HEK293 (cell line): ENCODE results near the gene HBZ.
A peak's percentile ranks its signal among the peaks of the same experiment; 100 is the strongest.

Experiments used
- CTCF ChIA-PET: fragments of 350-600 bp; formaldehyde crosslinking; extraction: SDS; loops from one replicate; lab custom pipeline; 2021; ENCODE audit warnings: antibody characterized with exemption; lab: Yijun Ruan, JAX
- POLR2A ChIA-PET: fragments of 300-600 bp; formaldehyde crosslinking; extraction: SDS; loops from one replicate; lab custom pipeline; 2020; ENCODE audit warnings: antibody characterized with exemption, inconsistent platforms; lab: Yijun Ruan, JAX
- H3K27ac ChIP-seq: fragments of 200-500 bp; sonication (Bioruptor generic); 2 replicates; pipeline ENCODE4 v1.5.1; 2014; ENCODE audit warnings: low read depth, low read length, control low read depth, inconsistent platforms; ENCODE audit errors: extremely low read depth
- H3K36me3 ChIP-seq, 2 experiments: fragments of 200-500 bp in 1 of 2; sonication (Bioruptor generic) in 1 of 2; 1 replicate in 1 of 2; 2 replicates in 1 of 2; pipeline ENCODE4 v1.5.1; 2014 to 2017; ENCODE audit warnings: inconsistent platforms in 2 of 2, low read length in 2 of 2; ENCODE audit not compliant: control insufficient read depth in 2 of 2, insufficient read depth in 1 of 2
- H3K4me1 ChIP-seq: fragments of 200-500 bp; sonication (Bioruptor generic); 2 replicates; pipeline ENCODE4 v1.5.1; 2014; ENCODE audit warnings: mild to moderate bottlenecking, low read length, inconsistent platforms; ENCODE audit not compliant: control insufficient read depth, insufficient read depth
- H3K4me3 ChIP-seq: 2 replicates; pipeline ENCODE4 v1.5.1; 2011; ENCODE audit warnings: low read depth, mild to moderate bottlenecking, control low read depth, low read length, moderate library complexity
- H3K9me3 ChIP-seq: fragments of 200-500 bp; sonication (Bioruptor generic); 2 replicates; pipeline ENCODE4 v1.5.1; 2014; ENCODE audit warnings: low read depth, low read length, inconsistent platforms; ENCODE audit not compliant: control insufficient read depth, insufficient read depth
- BCL6B ChIP-seq: fragments of 450-650 bp; formaldehyde crosslinking; IDR thresholded peaks from 2 replicates; pipeline ENCODE4 v1.5.1; 2017; ENCODE audit warnings: missing biosample characterization, missing genetic modification characterization
- FEZF1 ChIP-seq: fragments of 450-650 bp; formaldehyde crosslinking; IDR thresholded peaks from 2 replicates; pipeline ENCODE4 v1.5.1; 2016; ENCODE audit warnings: missing biosample characterization, missing genetic modification characterization
- HOXC10 ChIP-seq: sonication (generic); formaldehyde crosslinking; IDR thresholded peaks from 2 replicates; pipeline ENCODE4 v1.8.1; 2023; ENCODE audit warnings: mild to moderate bottlenecking, missing genetic modification reagents
- INSM2 ChIP-seq: fragments of 450-650 bp; formaldehyde crosslinking; IDR thresholded peaks from 2 replicates; pipeline ENCODE4 v1.5.1; 2016; ENCODE audit warnings: missing biosample characterization, missing genetic modification characterization
- KLF1 ChIP-seq: fragments of 450-650 bp; formaldehyde crosslinking; IDR thresholded peaks from 2 replicates; pipeline ENCODE4 v1.5.1; 2016; ENCODE audit warnings: missing biosample characterization, missing genetic modification characterization
- TSHZ1 ChIP-seq: fragments of 450-650 bp; formaldehyde crosslinking; IDR thresholded peaks from 2 replicates; pipeline ENCODE4 v1.5.1; 2016; ENCODE audit warnings: missing biosample characterization, missing genetic modification characterization, borderline replicate concordance
- ZBTB8A ChIP-seq: fragments of 450-650 bp; formaldehyde crosslinking; IDR thresholded peaks from 2 replicates; pipeline ENCODE4 v1.5.1; 2016; ENCODE audit warnings: missing biosample characterization, missing genetic modification characterization
- ZFHX2 ChIP-seq: fragments of 450-650 bp; formaldehyde crosslinking; conservative IDR thresholded peaks from 2 replicates; pipeline ENCODE4 v1.5.1; 2016; ENCODE audit warnings: missing biosample characterization, missing genetic modification characterization
- ZFP3 ChIP-seq: fragments of 450-650 bp; formaldehyde crosslinking; IDR thresholded peaks from 2 replicates; pipeline ENCODE4 v1.5.1; 2016; ENCODE audit warnings: low read depth, missing biosample characterization, missing genetic modification characterization
- ZNF146 ChIP-seq: fragments of 450-650 bp; formaldehyde crosslinking; IDR thresholded peaks from 2 replicates; pipeline ENCODE4 v1.5.1; 2016; ENCODE audit warnings: missing biosample characterization, missing genetic modification characterization
- ZNF248 ChIP-seq: fragments of 450-650 bp; formaldehyde crosslinking; IDR thresholded peaks from 2 replicates; pipeline ENCODE4 v1.5.1; 2017; ENCODE audit warnings: missing biosample characterization, missing genetic modification characterization
- ZNF311 ChIP-seq: fragments of 450-650 bp; formaldehyde crosslinking; IDR thresholded peaks from 2 replicates; pipeline ENCODE4 v1.5.1; 2017; ENCODE audit warnings: missing biosample characterization, missing genetic modification characterization, borderline replicate concordance
- ZNF354C ChIP-seq: fragments of 450-650 bp; formaldehyde crosslinking; IDR thresholded peaks from 2 replicates; pipeline ENCODE4 v1.5.1; 2016; ENCODE audit warnings: missing biosample characterization, missing genetic modification characterization, low read depth, borderline replicate concordance
- ZNF362 ChIP-seq: fragments of 450-650 bp; formaldehyde crosslinking; IDR thresholded peaks from 2 replicates; pipeline ENCODE4 v1.5.1; 2016; ENCODE audit warnings: missing biosample characterization, missing genetic modification characterization
- ZNF394 ChIP-seq: fragments of 450-650 bp; formaldehyde crosslinking; IDR thresholded peaks from 2 replicates; pipeline ENCODE4 v1.5.1; 2016; ENCODE audit warnings: missing biosample characterization, missing genetic modification characterization, mild to moderate bottlenecking, moderate library complexity, borderline replicate concordance
- ZNF501 ChIP-seq: fragments of 450-650 bp; formaldehyde crosslinking; IDR thresholded peaks from 2 replicates; pipeline ENCODE4 v1.5.1; 2016; ENCODE audit warnings: missing biosample characterization, missing genetic modification characterization
- ZNF529 ChIP-seq: fragments of 450-650 bp; formaldehyde crosslinking; IDR thresholded peaks from 2 replicates; pipeline ENCODE4 v1.5.1; 2017; ENCODE audit warnings: missing genetic modification characterization, missing biosample characterization; ENCODE audit not compliant: insufficient replicate concordance
- ZNF580 ChIP-seq: fragments of 450-650 bp; formaldehyde crosslinking; IDR thresholded peaks from 2 replicates; pipeline ENCODE4 v1.5.1; 2016; ENCODE audit warnings: missing biosample characterization, missing genetic modification characterization
- ZNF596 ChIP-seq: fragments of 450-650 bp; IDR thresholded peaks from 2 replicates; pipeline ENCODE4 v1.5.0; 2018; ENCODE audit warnings: missing biosample characterization, mild to moderate bottlenecking, missing genetic modification characterization, moderate library complexity
- ZNF670 ChIP-seq: fragments of 450-650 bp; formaldehyde crosslinking; IDR thresholded peaks from 2 replicates; pipeline ENCODE4 v1.5.1; 2016; ENCODE audit warnings: missing biosample characterization, missing genetic modification characterization, low read depth
- ZNF785 ChIP-seq: fragments of 450-650 bp; formaldehyde crosslinking; IDR thresholded peaks from 2 replicates; pipeline ENCODE4 v1.5.1; 2016; ENCODE audit warnings: missing biosample characterization, missing genetic modification characterization

The HBZ gene

GRCh38 chr16:143456-143855 lies 9.0 kb upstream of the HBZ start:
- CTCF ChIA-PET, result interaction anchor here (1.0 kb wide), 1 partner anchor 35 kb away, joined by 4 read pairs; no protein-coding TSS in a partner anchor
- POLR2A ChIA-PET, result no interaction called here
- H3K27ac ChIP-seq, result no peak overlapping the region
- peak; percentile 62; the same call in 1 of the 2 replicates for TF ChIP-seq ZFHX2 (tag by site-specific recombination)
- no peak for TF ChIP-seq BCL6B (tag by site-specific recombination)
- H3K36me3 ChIP-seq, result no peaks in the 10 kb centered on the region
- H3K4me3 ChIP-seq, result no peak overlapping the region
- H3K4me1 ChIP-seq, result no peaks in the 10 kb centered on the region
- H3K9me3 ChIP-seq, result no peaks in the 10 kb centered on the region

- TF ChIP-seq ZNF354C, result no peak
- peak; percentile 49; the same call in 1 of the 2 replicates for TF ChIP-seq ZNF146
- CTCF ChIA-PET, result no interaction called here
- Histone ChIP-seq H3K36me3 (no peaks in the 10 kb centered on the region), H3K4me1 (peaks cover 4% of the 10 kb centered on the region; the same call in 1 of the 2 replicates), H3K27ac (no peak overlapping the region), H3K4me3 (no peak overlapping the region), H3K9me3 (no peaks in the 10 kb centered on the region)
- POLR2A ChIA-PET, result no interaction called here
Measured at GRCh38 chr16:144797-145252, 7.6 kb upstream of the HBZ start.

- Histone ChIP-seq H3K9me3 (no peaks in the 10 kb centered on the region), H3K4me3 (no peak overlapping the region), H3K4me1 (peaks cover 4% of the 10 kb centered on the region; the same call in 1 of the 2 replicates), H3K36me3 (no peaks in the 10 kb centered on the region), H3K27ac (no peak overlapping the region)
- POLR2A ChIA-PET, result no interaction called here
- TF ChIP-seq ZNF248 (tag by site-specific recombination) (no peak), ZNF529 (tag by site-specific recombination) (no peak), ZFP3 (no peak), ZNF501 (tag by site-specific recombination) (no peak), ZNF362 (tag by site-specific recombination) (no peak), HOXC10 (CRISPR knock-in tag) (no peak), ZBTB8A (tag by site-specific recombination) (no peak), INSM2 (tag by site-specific recombination) (no peak), FEZF1 (no peak), KLF1 (tag by site-specific recombination) (no peak), ZNF670 (no peak), TSHZ1 (no peak), ZNF311 (no peak), ZNF580 (no peak), ZNF785 (tag by site-specific recombination) (no peak), ZNF394 (tag by site-specific recombination) (no peak), ZNF596 (tag by site-specific recombination) (no peak)
- CTCF ChIA-PET, result no interaction called here
Measured at GRCh38 chr16:146646-147045, 5.8 kb upstream of the HBZ start.
